Hepatocyte (in vitro differentiated cells): Measurements from ENCODE around the gene PPM1F. TPM values are rescaled to one million over a fixed set of nuclear protein-coding genes. Genes with fewer than 3 reads are reported as not detected.
A peak's percentile ranks its signal among the peaks of the same experiment; 100 is the strongest.

ENCODE experiments used
- DNase-seq: peaks from one replicate; pipeline ENCODE4 v3.0.0-alpha.2; 2016; ENCODE audit warnings: low spot score
- H2AFZ ChIP-seq: fragments of 200-600 bp; sonication (generic); 2 replicates; pipeline ENCODE4 v1.6.0; 2016; ENCODE audit warnings: antibody characterized with exemption, mild to moderate bottlenecking
- H3K27ac ChIP-seq: fragments of 200-600 bp; sonication (generic); 2 replicates; pipeline ENCODE4 v1.5.1; 2016; ENCODE audit warnings: mild to moderate bottlenecking
- H3K27me3 ChIP-seq: fragments of 200-600 bp; sonication (generic); 2 replicates; pipeline ENCODE4 v1.6.1; 2016
- H3K36me3 ChIP-seq: fragments of 200-600 bp; sonication (generic); replicated peaks from 2 replicates; pipeline ENCODE4 v1.5.1; 2016; ENCODE audit warnings: low read depth; ENCODE audit not compliant: insufficient read depth
- H3K4me1 ChIP-seq: fragments of 200-600 bp; sonication (generic); 2 replicates; pipeline ENCODE4 v1.5.1; 2016; ENCODE audit warnings: mild to moderate bottlenecking, moderate library complexity; ENCODE audit not compliant: insufficient read depth
- H3K4me2 ChIP-seq: fragments of 200-600 bp; sonication (generic); 2 replicates; pipeline ENCODE4 v1.6.0; 2016
- H3K4me3 ChIP-seq: fragments of 200-600 bp; sonication (generic); 2 replicates; pipeline ENCODE4 v1.5.1; 2016; ENCODE audit warnings: mild to moderate bottlenecking
- H3K79me2 ChIP-seq: fragments of 200-600 bp; sonication (generic); 2 replicates; pipeline ENCODE4 v1.6.0; 2017; ENCODE audit warnings: mild to moderate bottlenecking
- H3K9me2 ChIP-seq: fragments of 200-600 bp; sonication (generic); replicated peaks from 2 replicates; pipeline ENCODE4 v1.6.0; 2017; ENCODE audit warnings: mild to moderate bottlenecking; ENCODE audit not compliant: insufficient read depth
- H3K9me3 ChIP-seq: fragments of 200-600 bp; sonication (generic); 2 replicates; pipeline ENCODE4 v1.5.1; 2016; ENCODE audit warnings: low read depth, mild to moderate bottlenecking
- H4K20me1 ChIP-seq: fragments of 200-600 bp; sonication (generic); 2 replicates; pipeline ENCODE4 v1.6.0; 2016; ENCODE audit warnings: mild to moderate bottlenecking; ENCODE audit not compliant: insufficient read depth, poor library complexity, severe bottlenecking
- CTCF ChIP-seq: fragments of 200-600 bp; sonication (generic); IDR thresholded peaks from 2 replicates; pipeline ENCODE4 v1.5.1; 2016; ENCODE audit warnings: antibody characterized with exemption, mild to moderate bottlenecking; ENCODE audit not compliant: poor library complexity
- EZH2 ChIP-seq: fragments of 200-600 bp; sonication (generic); IDR thresholded peaks from 2 replicates; pipeline ENCODE4 v1.6.1; 2016; ENCODE audit warnings: antibody characterized with exemption, mild to moderate bottlenecking, borderline replicate concordance
- EZH2phosphoT487 ChIP-seq: fragments of 200-600 bp; sonication (generic); IDR thresholded peaks from one replicate; pipeline ENCODE4 v1.6.1; 2018; ENCODE audit warnings: antibody characterized with exemption, mild to moderate bottlenecking, low read depth, moderate library complexity; ENCODE audit not compliant: unreplicated experiment, severe bottlenecking
- WGBS: methylation state at CpG from one replicate; pipeline ENCODE4 v1.1.6; 2016; ENCODE audit warnings: low lambda C conversion rate; ENCODE audit errors: missing lambda C conversion rate; 5-methylcytosine and 5-hydroxymethylcytosine counted together
- polyA plus RNA-seq: library from polyadenylated mRNA; unstranded; fragments of >200 nt; fragmentation: Nextera tagmentation; extraction: Ambion mirVana; gene quantifications from 2 replicates; pipeline ENCODE4 v1.2.1, GENCODE V29; 2016
- total RNA-seq: library from RNA; depleted of rRNA; stranded (reverse); fragments of >200 nt; gene quantifications from 2 replicates; pipeline ENCODE4 v1.2.3, GENCODE V29; 2014

Gene PPM1F
- total RNA-seq = 13.7 and 17.8 TPM in 2 replicates
- polyA plus RNA-seq = 14.7 and 16.1 TPM in 2 replicates

GRCh38 chr22:21952586-21953571 lies at the start of gene PPM1F:
Gene PPM1F (minus strand): TSS chr22:21952848. CDS start chr22:21946048, 6,800 bp downstream.
- TF ChIP-seq EZH2 (no peak), CTCF (peak; percentile 81)
- peak within 1 kb of the TSS; percentile 99 for H3K4me2 ChIP-seq
- peak; percentile 95 for DNase-seq
- peak within 1 kb of the TSS; percentile 75 for H2AFZ ChIP-seq
- H3K9me3 ChIP-seq = no peaks in the 10 kb centered on the region
- peaks cover 3% of the 10 kb centered on the region for H4K20me1 ChIP-seq
- H3K79me2 ChIP-seq = peaks cover 16% of the 10 kb centered on the region
- no peaks in the 10 kb centered on the region for H3K36me3 ChIP-seq
- no peak within 1 kb of the TSS for H3K27ac ChIP-seq
- H3K27me3 ChIP-seq = no peaks in the 10 kb centered on the region
- H3K9me2 ChIP-seq = no peaks in the 10 kb centered on the region
- peak within 1 kb of the TSS; percentile 47 for H3K4me3 ChIP-seq
- WGBS = 15% methylated on average over 37 of the region's 58 CpGs
- H3K4me1 ChIP-seq = peaks cover 12% of the 10 kb centered on the region

GRCh38 chr22:22001664-22002525 lies 49.2 kb upstream of the PPM1F start:
- H3K9me2 ChIP-seq = no peaks in the 10 kb centered on the region
- no peak overlapping the region for H2AFZ ChIP-seq
- H3K27me3 ChIP-seq = peaks cover 21% of the 10 kb centered on the region
- H4K20me1 ChIP-seq = no peaks in the 10 kb centered on the region
- H3K36me3 ChIP-seq = no peaks in the 10 kb centered on the region
- no peak overlapping the region for H3K4me2 ChIP-seq
- no peaks in the 10 kb centered on the region for H3K4me1 ChIP-seq
- whole genome bisulfite sequencing = 96% methylated on average over 2 of the region's 2 CpGs
- TF ChIP-seq EZH2 = no peak
- TF ChIP-seq CTCF = no peak
- no peak for TF ChIP-seq EZH2phosphoT487
- H3K4me3 ChIP-seq = no peak overlapping the region
- no peaks in the 10 kb centered on the region for H3K79me2 ChIP-seq
- no peaks in the 10 kb centered on the region for H3K9me3 ChIP-seq
- H3K27ac ChIP-seq = no peak overlapping the region
- no peak for DNase-seq

GRCh38 chr22:21998595-21999247 lies 46.1 kb upstream of the PPM1F start:
- no peaks in the 10 kb centered on the region for H3K36me3 ChIP-seq
- no peak overlapping the region for H2AFZ ChIP-seq
- no peaks in the 10 kb centered on the region for H3K9me3 ChIP-seq
- no peaks in the 10 kb centered on the region for H3K79me2 ChIP-seq
- no peaks in the 10 kb centered on the region for H3K9me2 ChIP-seq
- WGBS = 86% methylated on average over 7 of the region's 7 CpGs
- H3K27me3 ChIP-seq = peaks cover 21% of the 10 kb centered on the region
- H3K27ac ChIP-seq = no peak overlapping the region
- no peaks in the 10 kb centered on the region for H3K4me1 ChIP-seq
- no peak for DNase-seq
- H4K20me1 ChIP-seq = no peaks in the 10 kb centered on the region
- TF ChIP-seq EZH2 (no peak), CTCF (no peak), EZH2phosphoT487 (no peak)
- H3K4me3 ChIP-seq = no peak overlapping the region
- no peak overlapping the region for H3K4me2 ChIP-seq
